ENCODE results near the gene CHST15. TPM values are rescaled to one million over a fixed set of nuclear protein-coding genes. Genes with fewer than 3 reads are reported as not detected.

Gene CHST15
- polyA plus RNA-seq, 1 experiment = 3.2 TPM

DNA sequence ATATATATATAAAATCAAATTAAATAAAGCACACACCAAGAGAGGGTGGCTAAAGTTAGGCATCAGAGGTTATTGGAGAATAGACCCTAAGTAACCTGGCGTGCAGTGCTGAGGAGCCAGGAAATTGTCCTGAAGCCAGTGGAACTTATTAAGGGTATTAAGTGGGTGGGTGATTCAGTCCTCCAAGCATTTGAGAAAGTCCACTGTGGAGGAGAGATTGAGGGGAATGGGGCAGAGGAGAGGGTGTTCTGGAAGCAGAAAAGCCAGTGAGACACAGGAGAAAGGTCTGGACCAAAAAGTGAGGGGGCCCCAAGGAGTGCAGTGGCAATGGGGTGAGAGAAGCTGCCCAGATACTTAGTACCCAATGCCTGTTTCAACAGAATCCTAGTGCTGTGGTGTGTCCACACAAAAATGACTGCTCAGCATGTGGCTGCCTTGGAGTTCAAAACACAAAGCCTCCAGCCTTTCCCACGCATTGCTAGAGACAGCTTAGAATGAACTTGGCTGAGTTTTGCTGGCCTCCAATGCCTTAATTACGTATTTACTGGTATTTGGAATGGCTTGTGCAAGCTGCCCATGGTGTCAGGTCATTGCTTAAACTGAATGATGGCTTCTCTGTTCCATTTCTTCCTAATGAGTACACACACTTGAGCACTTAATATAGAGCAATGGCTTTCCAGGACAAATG is 44.9 kb upstream of the CHST15 start:
- H3K27ac ChIP-seq (ENCODE audit: low read depth, low read length) = no peak overlapping the region
- ChIA-PET POLR2A (no interaction called here), CTCF (no interaction called here)
- TF ChIP-seq CTCF (IDR thresholded peaks at IDR 0.05; ENCODE audit: low read depth, low read length) = no peak
- no peaks in the 10 kb centered on the region for H3K27me3 ChIP-seq (ENCODE audit: control insufficient read depth, insufficient read depth, low read length)
- H3K4me3 ChIP-seq (ENCODE audit: low read depth, low read length) = no peak overlapping the region
- no peak for DNase-seq (ENCODE audit: low read depth, low spot score)
- H3K9me3 ChIP-seq (ENCODE audit: control insufficient read depth, insufficient read depth, low read length) = no peaks in the 10 kb centered on the region

DNA sequence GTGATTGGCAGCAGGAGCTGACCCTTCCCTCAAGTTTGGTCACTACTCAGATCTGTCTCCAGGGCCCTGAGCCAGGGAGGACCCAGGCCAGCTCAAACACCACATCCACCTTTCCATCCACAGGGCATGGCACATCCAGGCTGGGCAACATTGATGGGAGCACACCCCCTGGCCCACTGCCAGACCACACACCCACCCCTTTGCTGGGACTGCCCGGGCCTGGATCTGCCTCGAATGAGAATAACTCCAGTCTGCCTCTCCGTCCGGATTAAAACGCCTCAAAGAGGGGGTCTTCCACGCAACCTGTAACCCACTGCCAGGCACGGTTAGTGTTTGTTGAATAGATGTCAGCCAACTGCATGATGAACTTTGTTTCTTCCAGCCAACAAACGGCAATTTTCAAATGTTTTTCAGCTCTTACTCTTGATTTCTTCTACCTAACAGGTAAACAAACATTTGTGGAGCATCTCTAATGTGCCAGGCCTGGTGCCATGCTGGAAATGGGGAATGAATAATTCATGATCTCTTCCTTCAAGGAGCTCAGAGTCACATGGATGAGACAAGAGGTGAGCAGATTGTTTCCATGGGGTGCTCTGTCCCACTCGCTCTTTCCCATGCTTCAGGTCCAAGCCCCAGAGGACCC is 41.0 kb upstream of the CHST15 start:
- no peak for TF ChIP-seq CTCF (IDR thresholded peaks at IDR 0.05; ENCODE audit: low read depth, low read length)
- CTCF ChIA-PET = interaction anchor here (1.4 kb wide), 1 partner anchor 140 kb away, joined by 4 read pairs; no protein-coding TSS in a partner anchor
- no peak for DNase-seq (ENCODE audit: low read depth, low spot score)
- POLR2A ChIA-PET = no interaction called here
- Histone ChIP-seq H3K27ac (ENCODE audit: low read depth, low read length) (no peak overlapping the region), H3K9me3 (ENCODE audit: control insufficient read depth, insufficient read depth, low read length) (peaks cover under 1% of the 10 kb centered on the region; the same call in 1 of the 2 replicates), H3K4me3 (ENCODE audit: low read depth, low read length) (no peak overlapping the region), H3K27me3 (ENCODE audit: control insufficient read depth, insufficient read depth, low read length) (no peaks in the 10 kb centered on the region)

GRCh38 chr10:124132876-124133275 is 39.5 kb upstream of the CHST15 start:
- DNase-seq (ENCODE audit: low read depth, low spot score) = no peak
- no peak overlapping the region for H3K4me3 ChIP-seq (ENCODE audit: low read depth, low read length)
- no peak overlapping the region for H3K27ac ChIP-seq (ENCODE audit: low read depth, low read length)
- ChIA-PET CTCF (interaction anchor here (0.6 kb wide), 1 partner anchor 114 kb away, joined by 3 read pairs; no protein-coding TSS in a partner anchor), POLR2A (no interaction called here)
- no peaks in the 10 kb centered on the region for H3K27me3 ChIP-seq (ENCODE audit: control insufficient read depth, insufficient read depth, low read length)
- H3K9me3 ChIP-seq (ENCODE audit: control insufficient read depth, insufficient read depth, low read length) = peaks cover 14% of the 10 kb centered on the region; the same call in 1 of the 2 replicates
- TF ChIP-seq CTCF (IDR thresholded peaks at IDR 0.05; ENCODE audit: low read depth, low read length) = no peak

- Histone ChIP-seq H3K4me3 (ENCODE audit: low read depth, low read length) (no peak overlapping the region), H3K27me3 (ENCODE audit: control insufficient read depth, insufficient read depth, low read length) (no peaks in the 10 kb centered on the region), H3K9me3 (ENCODE audit: control insufficient read depth, insufficient read depth, low read length) (peaks cover 15% of the 10 kb centered on the region; the same call in 1 of the 2 replicates), H3K27ac (ENCODE audit: low read depth, low read length) (no peak overlapping the region)
- DNase-seq (ENCODE audit: low read depth, low spot score) = no peak
- TF ChIP-seq CTCF (IDR thresholded peaks at IDR 0.05; ENCODE audit: low read depth, low read length) = no peak
- CTCF ChIA-PET = interaction anchor here (0.6 kb wide), 1 partner anchor 114 kb away, joined by 3 read pairs; no protein-coding TSS in a partner anchor
- POLR2A ChIA-PET = no interaction called here
Observed at GRCh38 chr10:124132306-124132705, 38.9 kb upstream of the CHST15 start.

DNA sequence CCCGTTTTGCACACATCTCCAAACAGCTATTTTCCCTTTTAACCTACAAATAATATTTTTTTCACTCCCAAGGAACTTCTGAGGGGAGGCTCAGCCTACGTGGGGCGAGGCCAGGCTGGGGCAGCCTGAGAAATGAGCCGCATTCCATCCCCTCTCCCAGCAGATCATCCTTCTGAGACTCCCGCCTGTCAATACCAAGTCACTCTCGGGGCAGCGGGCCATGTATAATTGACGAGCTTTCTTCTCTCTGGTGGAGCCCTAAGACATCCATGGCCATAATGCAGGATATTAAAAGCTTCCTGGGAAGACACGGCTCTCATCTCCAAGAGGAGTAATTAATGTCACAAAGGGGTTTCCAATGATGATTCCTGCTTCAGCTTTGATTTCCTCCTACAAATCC is 37.8 kb upstream of the CHST15 start:
- no peaks in the 10 kb centered on the region for H3K27me3 ChIP-seq (ENCODE audit: control insufficient read depth, insufficient read depth, low read length)
- POLR2A ChIA-PET = no interaction called here
- CTCF ChIA-PET = interaction anchor here (1.9 kb wide), 1 partner anchor 258 kb away, joined by 5 read pairs; no protein-coding TSS in a partner anchor
- H3K4me3 ChIP-seq (ENCODE audit: low read depth, low read length) = no peak overlapping the region
- TF ChIP-seq CTCF (IDR thresholded peaks at IDR 0.05; ENCODE audit: low read depth, low read length) = no peak
- DNase-seq (ENCODE audit: low read depth, low spot score) = no peak
- no peak overlapping the region for H3K27ac ChIP-seq (ENCODE audit: low read depth, low read length)
- H3K9me3 ChIP-seq (ENCODE audit: control insufficient read depth, insufficient read depth, low read length) = peaks cover 15% of the 10 kb centered on the region; the same call in 1 of the 2 replicates
